SK-N-MC (cell line): ENCODE data around the gene GJA1.

Source experiments
- EZH2 ChIP-seq: fragments of 200-600 bp; sonication (generic); IDR thresholded peaks from one replicate; pipeline ENCODE4 v1.6.1; 2017; ENCODE audit warnings: antibody characterized with exemption
- POLR2AphosphoS5 ChIP-seq: IDR thresholded peaks from 2 replicates; pipeline ENCODE4 v1.6.1; 2012; ENCODE audit warnings: mild to moderate bottlenecking, low read depth, low read length, borderline replicate concordance

GRCh38 chr6:121418346-121418745 lies 17.1 kb upstream of the GJA1 start:
- no peak for TF ChIP-seq EZH2
- TF ChIP-seq POLR2AphosphoS5, result no peak
